Body of pancreas (tissue), 4 donors: Measurements from ENCODE around the gene PTPN7. TPM values are rescaled to one million over a fixed set of nuclear protein-coding genes. Genes with fewer than 3 reads are reported as not detected.
A peak's percentile ranks its signal among the peaks of the same experiment; 100 is the strongest.
"Not testable (repeated sequence)": the region's sequence is repeated elsewhere in the genome, so short reads cannot be mapped to it uniquely, and the experiment has no call there.

Experiments used
- ATAC-seq: fragments of 150-250 bp; one replicate; pipeline ENCODE4 v1.9.1; 2016
- DNase-seq, 4 donors: peaks; one replicate each; pipeline ENCODE4 v3.0.0-alpha.2; 2019
- H3K27ac ChIP-seq, 4 donors: fragments of 200-600 bp; sonication (generic); 1 replicate in 3 of 4; 2 replicates in 1 of 4; pipeline versions ENCODE4 v1.5.1 to v1.6.1; 2016 to 2019; ENCODE audit warnings: mild to moderate bottlenecking in 1 of 4, mixed read lengths in 1 of 4, moderate library complexity in 1 of 4
- H3K27me3 ChIP-seq, 2 donors: fragments of 200-600 bp; sonication (generic); one replicate each; pipeline ENCODE4 v1.6.0; 2016; ENCODE audit warnings: mild to moderate bottlenecking in 1 of 2
- H3K36me3 ChIP-seq, 2 donors: fragments of 200-600 bp; sonication (generic); replicated peaks in 1 of 2; 2 replicates each; pipeline ENCODE4 v1.5.1; 2016; ENCODE audit warnings: low read depth in 2 of 2; ENCODE audit not compliant: insufficient read depth in 1 of 2
- H3K4me1 ChIP-seq: fragments of 200-600 bp; sonication (generic); one replicate; pipeline ENCODE4 v1.6.0; 2016
- H3K4me3 ChIP-seq, 2 donors: fragments of 200-600 bp; sonication (generic); 1 replicate in 1 of 2; 2 replicates in 1 of 2; pipeline ENCODE4 v1.5.1; 2016 to 2019
- H3K9me3 ChIP-seq, 3 donors: fragments of 200-600 bp; sonication (generic); 1 replicate in 2 of 3; 2 replicates in 1 of 3; pipeline ENCODE4 v1.5.1; 2016
- POLR2A ChIP-seq, 3 donors: fragments of 450-650 bp; IDR thresholded peaks; one replicate each; pipeline ENCODE4 v1.6.1; 2016; ENCODE audit warnings: antibody characterized with exemption in 3 of 3, mild to moderate bottlenecking in 2 of 3
- WGBS, 2 donors: methylation state at CpG; one replicate each; pipeline ENCODE4 v1.1.5; 2017; 5-methylcytosine and 5-hydroxymethylcytosine counted together
- intact Hi-C: fragments of 100-400 bp; cut with DNase I; formaldehyde crosslinking; loops from one replicate; pipeline ENCODE4 v1.15.1; 2023
- total RNA-seq, 2 donors: library from RNA; depleted of rRNA; stranded (reverse); fragments of >200 nt; gene quantifications; one replicate each; pipeline ENCODE4 v1.1.0, GENCODE V29; 2016
- TF ChIP-seq, protein P1 (sequence below), 7 experiments: fragments of 450-650 bp in 4 of 7; fragments of 200-600 bp in 3 of 7; sonication (generic) in 3 of 7; IDR thresholded peaks; one replicate each; pipeline ENCODE4 v1.5.1; 2016 to 2019; ENCODE audit warnings: antibody characterized with exemption in 7 of 7

Gene PTPN7
- total RNA-seq, 2 donors from 2014 or later, result 1.6 to 3.6 TPM

DNA sequence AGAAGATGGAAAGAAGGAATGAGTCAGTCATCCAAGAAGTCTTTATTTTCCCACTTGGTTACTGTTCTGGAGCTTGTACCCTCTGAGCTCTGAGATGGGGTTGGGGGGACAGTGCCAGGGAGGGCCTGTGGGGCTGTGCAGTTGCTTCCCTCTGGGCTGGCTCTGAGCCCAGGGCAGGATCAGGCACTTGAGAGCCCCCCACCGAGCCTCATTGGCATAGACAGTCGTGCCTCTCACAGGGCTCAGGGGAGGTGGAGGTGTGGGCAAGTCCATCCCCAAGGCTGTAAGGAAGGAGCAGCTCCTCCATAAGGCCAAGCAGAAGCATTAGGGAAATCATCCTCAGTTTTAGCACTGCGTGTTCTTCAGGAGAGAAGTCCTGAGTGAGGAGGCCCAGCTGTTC is 13.4 kb downstream of the PTPN7 start:
- intact Hi-C loops, result no loop called here
- TF ChIP-seq, protein P1, sequence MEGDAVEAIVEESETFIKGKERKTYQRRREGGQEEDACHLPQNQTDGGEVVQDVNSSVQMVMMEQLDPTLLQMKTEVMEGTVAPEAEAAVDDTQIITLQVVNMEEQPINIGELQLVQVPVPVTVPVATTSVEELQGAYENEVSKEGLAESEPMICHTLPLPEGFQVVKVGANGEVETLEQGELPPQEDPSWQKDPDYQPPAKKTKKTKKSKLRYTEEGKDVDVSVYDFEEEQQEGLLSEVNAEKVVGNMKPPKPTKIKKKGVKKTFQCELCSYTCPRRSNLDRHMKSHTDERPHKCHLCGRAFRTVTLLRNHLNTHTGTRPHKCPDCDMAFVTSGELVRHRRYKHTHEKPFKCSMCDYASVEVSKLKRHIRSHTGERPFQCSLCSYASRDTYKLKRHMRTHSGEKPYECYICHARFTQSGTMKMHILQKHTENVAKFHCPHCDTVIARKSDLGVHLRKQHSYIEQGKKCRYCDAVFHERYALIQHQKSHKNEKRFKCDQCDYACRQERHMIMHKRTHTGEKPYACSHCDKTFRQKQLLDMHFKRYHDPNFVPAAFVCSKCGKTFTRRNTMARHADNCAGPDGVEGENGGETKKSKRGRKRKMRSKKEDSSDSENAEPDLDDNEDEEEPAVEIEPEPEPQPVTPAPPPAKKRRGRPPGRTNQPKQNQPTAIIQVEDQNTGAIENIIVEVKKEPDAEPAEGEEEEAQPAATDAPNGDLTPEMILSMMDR (IDR thresholded peaks at IDR 0.05), result no peak
- no peak for TF ChIP-seq POLR2A (IDR thresholded peaks at IDR 0.05)
- no peak overlapping the region for H3K27ac ChIP-seq
- no peak overlapping the region for H3K4me3 ChIP-seq
- 51 to 63% methylated on average over 3 of the region's 3 CpGs for WGBS, 2 donors
- DNase-seq, result no peak
- no peaks in the 10 kb centered on the region for H3K9me3 ChIP-seq
- H3K4me1 ChIP-seq, result peaks cover 24% of the 10 kb centered on the region
- no peak for ATAC-seq
- no peaks in the 10 kb centered on the region for H3K36me3 ChIP-seq
- no peaks in the 10 kb centered on the region for H3K27me3 ChIP-seq

DNA sequence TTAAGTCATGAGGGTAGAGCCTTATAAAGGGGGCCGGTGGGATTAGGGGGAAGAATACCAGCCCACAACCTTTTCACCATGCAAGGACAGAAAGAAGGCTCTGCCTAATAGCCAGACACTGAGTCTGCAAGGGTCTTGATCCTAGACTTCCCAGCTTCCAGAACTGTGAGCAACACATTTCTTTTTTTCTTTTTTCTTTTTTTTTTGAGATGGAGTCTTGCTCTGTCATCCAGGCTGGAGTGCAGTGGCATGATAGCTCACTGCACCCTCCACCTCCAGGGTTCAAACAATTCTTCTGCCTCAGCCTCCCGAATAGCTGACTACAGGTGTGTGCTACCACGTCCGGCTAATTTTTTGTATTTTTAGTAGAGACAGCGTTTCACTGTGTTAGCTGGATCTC is 14.1 kb downstream of the PTPN7 start:
- no peak for TF ChIP-seq POLR2A (IDR thresholded peaks at IDR 0.05)
- TF ChIP-seq, protein P1 (IDR thresholded peaks at IDR 0.05), result no peak
- 87 to 93% methylated on average over 5 of the region's 5 CpGs for WGBS, 2 donors
- no peak overlapping the region for H3K4me3 ChIP-seq
- H3K27me3 ChIP-seq, result no peaks in the 10 kb centered on the region
- no peak overlapping the region for H3K27ac ChIP-seq
- H3K4me1 ChIP-seq, result peaks cover 24% of the 10 kb centered on the region
- ATAC-seq (no peak), DNase-seq (no peak)
- intact Hi-C loops, result no loop called here
- H3K36me3 ChIP-seq, result no peaks in the 10 kb centered on the region
- H3K9me3 ChIP-seq, result no peaks in the 10 kb centered on the region

GRCh38 chr1:202145744-202146140 is 14.7 kb downstream of the PTPN7 start:
- WGBS, 2 donors, result 92% methylated on average over 8 of the region's 8 CpGs
- H3K4me1 ChIP-seq, result peaks cover 24% of the 10 kb centered on the region
- ATAC-seq, H3K9me3 ChIP-seq, DNase-seq, H3K4me3 ChIP-seq, H3K27me3 ChIP-seq, intact Hi-C loops, H3K27ac ChIP-seq, H3K36me3 ChIP-seq: not testable (repeated sequence)

GRCh38 chr1:202145068-202145743 is 15.2 kb downstream of the PTPN7 start:
- Histone ChIP-seq H3K27me3 (no peaks in the 10 kb centered on the region), H3K27ac (peak overlapping the region; percentile 68 to 86 (median 80)), H3K9me3 (no peaks in the 10 kb centered on the region), H3K4me3 (peak overlapping the region in 1 of 2 donors; percentile 81), H3K4me1 (peaks cover 24% of the 10 kb centered on the region), H3K36me3 (no peaks in the 10 kb centered on the region)
- 7 to 11% methylated on average over 10 to 13 of the region's 13 CpGs for WGBS, 2 donors
- no peak for TF ChIP-seq POLR2A (IDR thresholded peaks at IDR 0.05)
- TF ChIP-seq, protein P1 (IDR thresholded peaks at IDR 0.05), result no peak
- ATAC-seq, result no peak
- intact Hi-C loops, result no loop called here
- DNase-seq, result no peak

DNA sequence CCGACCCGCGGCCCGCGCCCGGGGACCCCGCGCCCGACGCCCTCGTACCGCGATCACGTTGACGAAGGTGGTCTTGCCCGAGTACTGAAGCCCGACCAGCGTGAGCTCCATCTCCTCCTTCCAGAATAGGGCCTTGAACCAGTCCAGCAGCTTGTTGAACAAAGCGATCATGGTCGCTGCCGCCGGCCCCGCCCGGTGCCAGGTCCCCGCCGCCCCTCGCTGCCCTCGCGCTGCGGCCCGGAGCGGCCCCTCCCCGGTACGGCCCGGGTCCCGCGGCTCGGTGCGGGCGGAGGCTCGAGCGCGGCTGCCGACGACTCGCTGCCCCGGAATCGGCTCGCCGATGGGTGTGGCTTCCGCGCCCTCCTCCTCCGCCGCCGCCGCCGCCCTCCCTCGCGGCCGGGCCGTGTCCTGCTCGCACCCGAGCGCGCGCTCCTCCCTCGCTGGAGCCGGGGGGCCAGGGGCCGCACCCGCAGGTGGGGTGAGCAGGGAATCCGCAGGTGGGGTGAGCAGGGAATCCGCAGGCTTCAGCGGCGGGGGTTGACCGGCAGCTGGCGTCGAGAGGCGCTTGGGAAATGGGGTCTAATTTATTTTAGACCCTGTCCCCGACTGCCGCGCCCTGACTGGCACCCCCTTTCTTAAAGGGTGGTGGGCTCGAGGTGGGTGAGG is 15.9 kb downstream of the PTPN7 start, which contains the start of gene ARL8A:
Gene ARL8A (minus strand): TSS at position 336 of the 666 bp plus-strand sequence. CDS start 165 bp downstream, at position 171.
- ATAC-seq (peak; percentile 85), DNase-seq (peak; percentile 70 to 77 (median 72))
- Histone ChIP-seq H3K9me3 (no peaks in the 10 kb centered on the region), H3K36me3 (no peaks in the 10 kb centered on the region), H3K27me3 (no peaks in the 10 kb centered on the region), H3K4me1 (peaks cover 24% of the 10 kb centered on the region), H3K4me3 (peak within 1 kb of the TSS; percentile 81), H3K27ac (peak within 1 kb of the TSS; percentile 68 to 86 (median 80))
- peak; percentile 50 to 55 (median 53) for TF ChIP-seq POLR2A (IDR thresholded peaks at IDR 0.05)
- TF ChIP-seq, protein P1 (IDR thresholded peaks at IDR 0.05), result no peak
- intact Hi-C loops, result no loop called here
- 0% methylated on average over 62 of the region's 82 CpGs; no CpG with 5 or more reads in 1 of the 2 donors for WGBS, 2 donors
